Activated CD4-positive, alpha-beta T cell treated with anti-CD3 and anti-CD28 coated beads, Interleukin-2, Interleukin-4, amounts not matched to agents 100 ng/mL and 50 ng/mL, durations not matched to agents 16 hours and 8 hours (primary cell): Measurements from ENCODE around the gene SPATA19.
"Not testable (repeated sequence)": the region's sequence is repeated elsewhere in the genome, so short reads cannot be mapped to it uniquely, and the experiment has no call there.

Source experiments
- DNase-seq: peaks from one replicate; pipeline ENCODE4 v3.0.0-alpha.2; 2020; ENCODE audit warnings: low spot score

Gene SPATA19

GRCh38 chr11:133845413-133845812 lies at the start of gene SPATA19:
Gene SPATA19, minus strand, starts transcription at chr11:133845513. Its CDS starts 67 bp downstream, at chr11:133845446.
- no peak for DNase-seq

GRCh38 chr11:133895061-133895479 lies 49.8 kb upstream of the SPATA19 start:
- DNase-seq, result no peak

- DNase-seq, result no peak
These were observed 48.1 kb upstream of the SPATA19 start for GRCh38 chr11:133893381-133893780.

GRCh38 chr11:133892584-133893380 lies 47.5 kb upstream of the SPATA19 start:
- DNase-seq, result no peak

- DNase-seq, result no peak
These were observed 46.8 kb upstream of the SPATA19 start for GRCh38 chr11:133892126-133892525.

GRCh38 chr11:133889893-133890292 lies 44.6 kb upstream of the SPATA19 start:
- no peak for DNase-seq

- DNase-seq, result no peak
These were observed 43.9 kb upstream of the SPATA19 start for GRCh38 chr11:133889188-133889587.

- DNase-seq, result no peak
These were observed 42.5 kb upstream of the SPATA19 start for GRCh38 chr11:133887692-133888332.

GRCh38 chr11:133886029-133886428 lies 40.7 kb upstream of the SPATA19 start:
- DNase-seq, result no peak

- DNase-seq, result no peak
These were observed 26.8 kb upstream of the SPATA19 start for GRCh38 chr11:133872160-133872559.

GRCh38 chr11:133867456-133867855 lies 22.1 kb upstream of the SPATA19 start:
- no peak for DNase-seq

- DNase-seq, result no peak
These were observed 20.2 kb upstream of the SPATA19 start for GRCh38 chr11:133865466-133865865.

GRCh38 chr11:133864756-133865155 lies 19.4 kb upstream of the SPATA19 start:
- no peak for DNase-seq

GRCh38 chr11:133860151-133860550 lies 14.8 kb upstream of the SPATA19 start:
- DNase-seq, result no peak

- DNase-seq, result not testable (repeated sequence)
These were observed 9.1 kb upstream of the SPATA19 start for GRCh38 chr11:133854330-133854960.

GRCh38 chr11:133844217-133844616 lies 1.1 kb downstream of the SPATA19 start:
- no peak for DNase-seq

GRCh38 chr11:133843454-133843987 lies 1.8 kb downstream of the SPATA19 start:
- no peak for DNase-seq

GRCh38 chr11:133842730-133843129 lies 2.6 kb downstream of the SPATA19 start:
- DNase-seq, result no peak

GRCh38 chr11:133842053-133842452 lies 3.3 kb downstream of the SPATA19 start:
- no peak for DNase-seq

GRCh38 chr11:133841279-133842043 lies 3.9 kb downstream of the SPATA19 start:
- no peak for DNase-seq

GRCh38 chr11:133840479-133840941 lies 4.8 kb downstream of the SPATA19 start:
- DNase-seq, result no peak
